GM18508 (cell line): ENCODE data around the gene ADGRB3.

Source experiments
- ATAC-seq: cut with Tn5 transposase; IDR thresholded peaks from one replicate; pipeline ENCODE4 v1.9.1; 2021; ENCODE audit warnings: moderate number of reproducible peaks; ENCODE audit not compliant: insufficient read depth, unreplicated experiment

The ADGRB3 gene

GRCh38 chr6:68634726-68635411, at the start of gene ADGRB3:
Gene ADGRB3, plus strand, starts transcription at chr6:68635282. Its CDS starts 3,394 bp downstream, at chr6:68638676.
- peak; percentile 28 for ATAC-seq

- ATAC-seq = no peak
Measured at GRCh38 chr6:68593558-68593957, 41.5 kb upstream of the ADGRB3 start.

GRCh38 chr6:68597642-68598041, 37.4 kb upstream of the ADGRB3 start:
- ATAC-seq = no peak

- ATAC-seq = no peak
Measured at GRCh38 chr6:68615938-68616337, 19.1 kb upstream of the ADGRB3 start.

- no peak for ATAC-seq
Measured at GRCh38 chr6:68625998-68626397, 9.1 kb upstream of the ADGRB3 start.

- no peak for ATAC-seq
Measured at GRCh38 chr6:68628161-68628560, 6.9 kb upstream of the ADGRB3 start.

- ATAC-seq = no peak
Measured at GRCh38 chr6:68632734-68633133, 2.3 kb upstream of the ADGRB3 start.

- ATAC-seq = no peak
Measured at GRCh38 chr6:68633281-68633971, 1.7 kb upstream of the ADGRB3 start.

GRCh38 chr6:68633972-68634725, 933 bp upstream of the ADGRB3 start:
- peak; percentile 5 for ATAC-seq

- no peak for ATAC-seq
Measured at GRCh38 chr6:68635412-68635705, 277 bp downstream of the ADGRB3 start.

GRCh38 chr6:68635706-68636513, 828 bp downstream of the ADGRB3 start:
- no peak for ATAC-seq

GRCh38 chr6:68636666-68637065, 1.6 kb downstream of the ADGRB3 start:
- ATAC-seq = no peak

- no peak for ATAC-seq
Measured at GRCh38 chr6:68637071-68637470, 2.0 kb downstream of the ADGRB3 start.

- ATAC-seq = no peak
Measured at GRCh38 chr6:68637782-68638181, 2.7 kb downstream of the ADGRB3 start.

- ATAC-seq = no peak
Measured at GRCh38 chr6:68638230-68638900, 3.3 kb downstream of the ADGRB3 start.

- no peak for ATAC-seq
Measured at GRCh38 chr6:68639211-68639610, 4.1 kb downstream of the ADGRB3 start.

GRCh38 chr6:68639826-68640490, 4.9 kb downstream of the ADGRB3 start:
- ATAC-seq = no peak

- ATAC-seq = no peak
Measured at GRCh38 chr6:68640491-68640835, 5.4 kb downstream of the ADGRB3 start.

- ATAC-seq = no peak
Measured at GRCh38 chr6:68641172-68641571, 6.1 kb downstream of the ADGRB3 start.

- ATAC-seq = no peak
Measured at GRCh38 chr6:68642081-68642480, 7.0 kb downstream of the ADGRB3 start.
